ENCODE data around the gene PNMT. TPM values are rescaled to one million over a fixed set of nuclear protein-coding genes. Genes with fewer than 3 reads are reported as not detected.

Gene PNMT
- total and polyA plus RNA-seq, 2 of the 13 experiments (the other 11 are each of a cell fraction or from before 2014, with no cell fraction given), result 0.25 TPM; not detected in 1

DNA sequence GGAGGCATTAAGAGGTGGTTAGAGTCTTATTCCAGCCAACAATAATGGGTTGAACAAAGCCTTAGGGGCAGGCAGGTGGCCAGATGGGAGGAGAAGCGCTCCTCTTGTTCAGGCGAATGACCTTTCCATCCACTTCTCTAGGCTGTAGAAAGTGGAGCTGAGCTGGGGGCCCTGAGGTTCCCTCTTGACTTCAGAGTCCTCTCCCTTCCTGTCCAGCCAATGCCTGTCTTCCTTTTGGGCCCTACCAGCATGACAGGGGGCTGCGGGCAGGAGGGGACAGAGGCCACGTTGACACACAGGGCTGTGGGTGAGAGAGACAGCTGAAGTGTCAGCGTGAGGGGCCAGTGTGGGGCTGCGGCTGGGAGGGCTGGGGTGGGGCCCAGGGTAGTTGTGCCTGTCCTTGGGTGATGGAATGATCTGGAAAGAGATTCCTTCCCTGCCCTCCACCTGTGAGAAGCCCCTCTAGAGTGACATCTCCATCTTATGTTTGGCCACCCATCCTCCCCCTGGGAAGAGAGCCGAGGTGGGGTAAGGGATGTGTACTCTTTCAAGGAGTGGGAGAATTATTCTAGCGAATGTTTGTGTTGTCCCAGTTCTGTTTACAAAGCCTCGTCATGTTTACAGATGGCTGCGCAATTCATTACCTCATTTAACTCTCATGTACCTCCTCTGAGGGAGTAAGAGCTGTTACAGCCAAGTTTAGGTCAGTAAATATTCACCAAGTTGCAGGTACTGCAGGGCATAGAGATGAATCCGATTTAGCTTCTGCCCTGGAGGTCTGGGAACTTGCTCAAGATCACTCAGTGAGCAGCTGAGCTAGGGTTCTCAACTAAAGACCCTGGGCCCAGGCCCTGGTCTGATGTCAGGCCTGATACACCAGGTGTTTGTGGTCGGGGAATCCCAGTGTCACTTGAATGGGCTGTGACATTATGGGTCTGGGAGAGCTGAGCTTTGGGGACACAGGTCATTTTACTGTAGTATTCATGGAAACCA is 34.9 kb downstream of the PNMT start (continued):
- no peak for TF ChIP-seq ZNF234 (CRISPR knock-in tag; conservative IDR thresholded peaks at IDR 0.05)
- no peak for TF ChIP-seq KLF11 (CRISPR knock-in tag; IDR thresholded peaks at IDR 0.05)
- no peak for TF ChIP-seq ZFP36 (IDR thresholded peaks at IDR 0.05; ENCODE audit: borderline replicate concordance, low read depth, low read length, partially characterized antibody)
- TF ChIP-seq XRCC5 (optimal IDR thresholded peaks at IDR 0.05; ENCODE audit: low read length), result peak; percentile 38
- peak; percentile 93 for TF ChIP-seq PHF21A (CRISPR knock-in tag; IDR thresholded peaks at IDR 0.05)
- TF ChIP-seq AKAP8 (CRISPR knock-in tag; IDR thresholded peaks at IDR 0.05), result no peak
- peak; percentile 51; the same call in 1 of the 2 replicates for TF ChIP-seq GLI4 (CRISPR knock-in tag; IDR thresholded peaks at IDR 0.05; ENCODE audit: borderline replicate concordance)
- TF ChIP-seq RORA (CRISPR knock-in tag; IDR thresholded peaks at IDR 0.05), result no peak
- peak; percentile 88 for TF ChIP-seq SMAD3 (CRISPR knock-in tag; IDR thresholded peaks at IDR 0.05)
- TF ChIP-seq POGZ (CRISPR knock-in tag; IDR thresholded peaks at IDR 0.05), result no peak
- no peak for TF ChIP-seq ZNF496 (CRISPR knock-in tag; IDR thresholded peaks at IDR 0.05; ENCODE audit: insufficient replicate concordance)
- TF ChIP-seq PHF5A (CRISPR knock-in tag; IDR thresholded peaks at IDR 0.05; ENCODE audit: low read depth, unreplicated experiment), result no peak
- TF ChIP-seq ZNF530 (CRISPR knock-in tag; IDR thresholded peaks at IDR 0.05; ENCODE audit: low read depth), result no peak
- no peak for TF ChIP-seq HHEX (CRISPR knock-in tag; IDR thresholded peaks at IDR 0.05)
- TF ChIP-seq PBX2 (CRISPR knock-in tag; IDR thresholded peaks at IDR 0.05), result no peak; the same call in 1 of the 2 replicates
- peak; percentile 14; the same call in 1 of the 2 replicates for TF ChIP-seq KDM4B (CRISPR knock-in tag; IDR thresholded peaks at IDR 0.05)
- no peak for TF ChIP-seq RNF2 (conservative IDR thresholded peaks at IDR 0.05; ENCODE audit: low read depth)
- peak; percentile 45; the same call in 1 of the 2 replicates for TF ChIP-seq ZSCAN22 (CRISPR knock-in tag; IDR thresholded peaks at IDR 0.05)
- TF ChIP-seq DMAP1 (CRISPR knock-in tag; IDR thresholded peaks at IDR 0.05), result 0 out of 2 replicates have a peak, but pooled peaks have one; percentile 9
- peak; percentile 82 for TF ChIP-seq SNAPC2 (CRISPR knock-in tag; IDR thresholded peaks at IDR 0.05)
- peak; percentile 30 for TF ChIP-seq SKI (IDR thresholded peaks at IDR 0.05; ENCODE audit: partially characterized antibody)
- peak; percentile 65 for TF ChIP-seq ZNF18 (CRISPR knock-in tag; IDR thresholded peaks at IDR 0.05; ENCODE audit: insufficient replicate concordance)
- TF ChIP-seq ZZZ3 (CRISPR knock-in tag; IDR thresholded peaks at IDR 0.05; ENCODE audit: borderline replicate concordance), result peak; percentile 49; the same call in 1 of the 2 replicates
- TF ChIP-seq FOXA1 (IDR thresholded peaks at IDR 0.05), result peak; percentile 94
- peak; percentile 92 for TF ChIP-seq FOXA1 (CRISPR knock-in tag; IDR thresholded peaks at IDR 0.05)
- no peak for TF ChIP-seq ZNF10 (CRISPR knock-in tag; IDR thresholded peaks at IDR 0.05; ENCODE audit: borderline replicate concordance, low read depth)
- TF ChIP-seq NFYC (CRISPR knock-in tag; IDR thresholded peaks at IDR 0.05), result peak; percentile 54; the same call in 1 of the 2 replicates
- peak; percentile 72; the same call in 1 of the 2 replicates for TF ChIP-seq ZSCAN21 (CRISPR knock-in tag; IDR thresholded peaks at IDR 0.05; ENCODE audit: borderline replicate concordance)
- no peak for TF ChIP-seq CBX2 (IDR thresholded peaks at IDR 0.05; ENCODE audit: low read depth, low read length)
- TF ChIP-seq CBX2 (CRISPR knock-in tag; IDR thresholded peaks at IDR 0.05; ENCODE audit: low read depth), result no peak
